ENCODE measurements around the gene ZNF775.
A peak's percentile ranks its signal among the peaks of the same experiment; 100 is the strongest.

Gene ZNF775

DNA sequence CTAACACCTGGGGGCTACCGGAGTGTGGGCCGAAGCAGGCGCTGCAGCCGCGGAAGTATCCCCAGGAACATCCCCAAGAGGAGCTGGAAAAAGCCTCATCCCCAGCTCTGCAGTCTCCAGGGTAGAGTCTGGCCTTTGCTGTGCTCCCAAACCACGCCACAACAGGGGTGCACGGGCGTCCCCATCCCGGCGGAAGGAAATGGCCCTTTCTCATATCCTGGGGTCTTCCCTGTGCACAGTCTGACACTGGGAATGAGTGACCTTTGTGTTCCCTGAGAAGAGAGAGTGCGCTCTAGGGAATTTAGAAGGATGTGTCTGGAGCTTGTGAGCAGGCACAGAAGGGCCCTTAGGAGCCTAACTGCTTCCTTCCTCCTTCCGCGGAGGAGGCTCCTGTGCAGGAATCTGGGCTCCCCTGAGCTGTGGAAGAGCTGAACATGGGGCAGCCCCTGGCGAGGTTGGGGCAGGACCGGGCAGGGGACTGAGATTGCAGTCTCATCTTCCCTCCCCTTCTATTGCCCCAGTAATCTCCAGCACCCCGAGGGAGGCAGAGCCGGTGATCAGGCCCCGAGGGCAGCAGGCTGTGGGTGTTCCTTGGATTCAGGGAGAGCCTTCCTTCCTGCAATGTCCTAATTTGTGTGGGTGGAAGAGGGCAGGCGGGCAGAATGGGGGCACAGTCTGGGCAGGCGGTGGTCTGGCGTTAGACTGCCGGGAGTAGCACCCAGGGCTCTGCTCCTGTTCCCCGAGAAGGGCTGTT lies 9.2 kb upstream of the ZNF775 start:
- no peaks in the 10 kb centered on the region for H3K27me3 ChIP-seq
- H3K4me1 ChIP-seq (ENCODE audit: control insufficient read depth in 1 of 2, insufficient read depth in 1 of 2, low read depth in 1 of 2, low read length in 1 of 2) = peaks cover 44 to 57% of the 10 kb centered on the region in 2 experiments
- peak overlapping the region; percentile 91 to 95 for H3K4me3 ChIP-seq (ENCODE audit: low read depth in 1 of 2, low read length in 1 of 2)
- peaks cover 34% of the 10 kb centered on the region for H3K36me3 ChIP-seq
- H3K9me3 ChIP-seq = no peaks in the 10 kb centered on the region
- no peak for TF ChIP-seq CTCF (IDR thresholded peaks at IDR 0.05)
- peak overlapping the region; percentile 92 for H3K27ac ChIP-seq

GRCh38 chr7:150370612-150371071 lies 8.5 kb upstream of the ZNF775 start:
- peaks cover 34% of the 10 kb centered on the region for H3K36me3 ChIP-seq
- H3K4me3 ChIP-seq (ENCODE audit: low read depth in 1 of 2, low read length in 1 of 2) = no peak overlapping the region
- H3K27me3 ChIP-seq = no peaks in the 10 kb centered on the region
- H3K27ac ChIP-seq = peak overlapping the region; percentile 92
- TF ChIP-seq CTCF (IDR thresholded peaks at IDR 0.05) = no peak
- H3K4me1 ChIP-seq (ENCODE audit: control insufficient read depth in 1 of 2, insufficient read depth in 1 of 2, low read depth in 1 of 2, low read length in 1 of 2) = peaks cover 38 to 50% of the 10 kb centered on the region in 2 experiments
- no peaks in the 10 kb centered on the region for H3K9me3 ChIP-seq

- Histone ChIP-seq H3K9me3 (no peaks in the 10 kb centered on the region), H3K4me3 (ENCODE audit: low read depth in 1 of 2, low read length in 1 of 2) (no peak overlapping the region), H3K27me3 (no peaks in the 10 kb centered on the region), H3K27ac (peak overlapping the region; percentile 92), H3K4me1 (ENCODE audit: control insufficient read depth in 1 of 2, insufficient read depth in 1 of 2, low read depth in 1 of 2, low read length in 1 of 2) (peaks cover 31 to 43% of the 10 kb centered on the region in 2 experiments), H3K36me3 (peaks cover 34% of the 10 kb centered on the region)
- no peak for TF ChIP-seq CTCF (IDR thresholded peaks at IDR 0.05)
Observed at GRCh38 chr7:150371131-150371995, 7.8 kb upstream of the ZNF775 start.

GRCh38 chr7:150371996-150372270 lies 7.2 kb upstream of the ZNF775 start:
- TF ChIP-seq CTCF (IDR thresholded peaks at IDR 0.05) = no peak
- H3K4me3 ChIP-seq (ENCODE audit: low read depth in 1 of 2, low read length in 1 of 2) = no peak overlapping the region
- no peak overlapping the region for H3K27ac ChIP-seq
- peaks cover 27 to 39% of the 10 kb centered on the region in 2 experiments for H3K4me1 ChIP-seq (ENCODE audit: control insufficient read depth in 1 of 2, insufficient read depth in 1 of 2, low read depth in 1 of 2, low read length in 1 of 2)
- no peaks in the 10 kb centered on the region for H3K9me3 ChIP-seq
- H3K36me3 ChIP-seq = peaks cover 34% of the 10 kb centered on the region
- no peaks in the 10 kb centered on the region for H3K27me3 ChIP-seq

GRCh38 chr7:150372271-150373048 lies 6.7 kb upstream of the ZNF775 start:
- Histone ChIP-seq H3K9me3 (no peaks in the 10 kb centered on the region), H3K27ac (no peak overlapping the region), H3K36me3 (peaks cover 34% of the 10 kb centered on the region), H3K4me3 (ENCODE audit: low read depth in 1 of 2, low read length in 1 of 2) (no peak overlapping the region), H3K27me3 (no peaks in the 10 kb centered on the region), H3K4me1 (ENCODE audit: control insufficient read depth in 1 of 2, insufficient read depth in 1 of 2, low read depth in 1 of 2, low read length in 1 of 2) (peaks cover 27 to 34% of the 10 kb centered on the region in 2 experiments)
- TF ChIP-seq CTCF (IDR thresholded peaks at IDR 0.05) = no peak

All from neutrophil (primary cell).